A549 (cell line): ENCODE data around the gene MMP15. TPM values are rescaled to one million over a fixed set of nuclear protein-coding genes. Genes with fewer than 3 reads are reported as not detected.
"Not testable (repeated sequence)": the region's sequence is repeated elsewhere in the genome, so short reads cannot be mapped to it uniquely, and the experiment has no call there.

Source experiments
- ATAC-seq, 2 experiments: fragments of 200-7000 bp in 1 of 2; fragments of >200 bp in 1 of 2; cut with Nextera tagmentation in 1 of 2; cut with Tn5 transposase in 1 of 2; 3 replicates each; pipeline versions ENCODE4 v1.8.0 to v1.9.1; 2018 to 2020; ENCODE audit warnings: mild to moderate bottlenecking in 1 of 2, moderate library complexity in 1 of 2
- CTCF ChIA-PET: fragments of 300-600 bp; sonication (Branson Sonifier 250); formaldehyde crosslinking; extraction: SDS; loops from one replicate; lab custom pipeline; 2021; ENCODE audit warnings: antibody characterized with exemption, inconsistent platforms; lab: Yijun Ruan, JAX
- POLR2A ChIA-PET: fragments of 350-600 bp; formaldehyde crosslinking; extraction: SDS; loops from one replicate; lab custom pipeline; 2021; ENCODE audit warnings: antibody characterized with exemption, inconsistent platforms; lab: Yijun Ruan, JAX
- DNase-seq, 2 experiments: peaks; one replicate each; pipeline versions ENCODE4 v3.0.0 to v3.0.0-alpha.2; 2011 to 2016; ENCODE audit warnings: low read depth in 1 of 2, low spot score in 1 of 2
- FAIRE-seq: peaks from 2 replicates; lab custom pipeline; 2011; peaks lifted over from hg19 to GRCh38; lab: Jason Lieb, UNC
- H3K27ac ChIP-seq, 2 experiments: fragments of >200 bp; sonication (Bioruptor Twin); formaldehyde crosslinking; 3 replicates each; pipeline ENCODE4 v1.5.1; 2016 to 2017
- H3K4me1 ChIP-seq: fragments of >200 bp; sonication (Bioruptor Twin); formaldehyde crosslinking; 3 replicates; pipeline ENCODE4 v1.6.1; 2016
- H3K4me2 ChIP-seq: fragments of >200 bp; sonication (Bioruptor Twin); formaldehyde crosslinking; 3 replicates; pipeline ENCODE4 v1.6.1; 2016
- H3K4me3 ChIP-seq: fragments of >200 bp; sonication (Bioruptor Twin); formaldehyde crosslinking; 3 replicates; pipeline ENCODE4 v1.5.1; 2016
- H3K9me3 ChIP-seq: fragments of >200 bp; sonication (Bioruptor Twin); formaldehyde crosslinking; 3 replicates; pipeline ENCODE4 v1.6.1; 2016
- BCL3 ChIP-seq: fragments of >200 bp; sonication (Bioruptor Twin); formaldehyde crosslinking; IDR thresholded peaks from 3 replicates; pipeline ENCODE4 v1.6.1; 2016
- CEBPB ChIP-seq, 2 experiments: fragments of >200 bp in 1 of 2; sonication (Bioruptor Twin) in 1 of 2; formaldehyde crosslinking in 1 of 2; IDR thresholded peaks; 2 replicates each; pipeline ENCODE4 v1.6.1; 2012 to 2016
- CTCF ChIP-seq: fragments of >200 bp; sonication (Bioruptor Twin); formaldehyde crosslinking; IDR thresholded peaks from 3 replicates; pipeline ENCODE4 v1.5.1; 2016
- EHMT2 ChIP-seq: fragments of 200-600 bp; sonication (generic); IDR thresholded peaks from 2 replicates; pipeline ENCODE4 v1.6.1; 2016; ENCODE audit warnings: antibody characterized with exemption, low read depth, mild to moderate bottlenecking, moderate library complexity
- ELK1 ChIP-seq: fragments of 150-350 bp; IDR thresholded peaks from 2 replicates; pipeline ENCODE4 v1.6.1; 2014; ENCODE audit warnings: low read depth, mild to moderate bottlenecking, low read length
- FOSL2 ChIP-seq, 2 experiments: fragments of 450-650 bp in 1 of 2; fragments of >200 bp in 1 of 2; sonication (Bioruptor Twin) in 1 of 2; formaldehyde crosslinking; IDR thresholded peaks; 2 replicates each; pipeline versions ENCODE4 v1.5.0 to v1.6.1; 2016 to 2020; ENCODE audit warnings: mild to moderate bottlenecking in 1 of 2, moderate library complexity in 1 of 2
- GATA3 ChIP-seq: IDR thresholded peaks from 2 replicates; pipeline ENCODE4 v1.6.1; 2012; ENCODE audit warnings: borderline replicate concordance
- HMGXB4 ChIP-seq: fragments of 250-450 bp; sonication (Bioruptor Pico); IDR thresholded peaks from 2 replicates; pipeline ENCODE4 v1.5.0; 2021; ENCODE audit warnings: mild to moderate bottlenecking, moderate library complexity, borderline replicate concordance
- JUN ChIP-seq, 2 experiments: fragments of >200 bp; sonication (Bioruptor Twin); formaldehyde crosslinking; IDR thresholded peaks; 2 replicates in 1 of 2; 3 replicates in 1 of 2; pipeline ENCODE4 v1.6.1; 2016 to 2017
- PBX3 ChIP-seq: IDR thresholded peaks from 2 replicates; pipeline ENCODE4 v1.6.1; 2012
- POLR2A ChIP-seq: IDR thresholded peaks from 2 replicates; pipeline ENCODE4 v1.6.1; 2012; ENCODE audit warnings: mild to moderate bottlenecking, low read length
- POLR2AphosphoS2 ChIP-seq: conservative IDR thresholded peaks from 2 replicates; pipeline ENCODE4 v1.6.1; 2012; ENCODE audit warnings: low read length, improper control_type of control experiment, inconsistent platforms
- RAD21 ChIP-seq, 2 experiments: fragments of >200 bp in 1 of 2; sonication (Bioruptor Twin) in 1 of 2; formaldehyde crosslinking in 1 of 2; IDR thresholded peaks in 1 of 2; conservative IDR thresholded peaks in 1 of 2; 2 replicates in 1 of 2; 3 replicates in 1 of 2; pipeline ENCODE4 v1.6.1; 2012 to 2018; ENCODE audit warnings: inconsistent platforms in 1 of 2
- REST ChIP-seq: fragments of 200-600 bp; sonication (generic); IDR thresholded peaks from 2 replicates; pipeline ENCODE4 v1.6.1; 2016; ENCODE audit warnings: antibody characterized with exemption, mild to moderate bottlenecking, moderate library complexity
- TFCP2L1 ChIP-seq: fragments of 250-450 bp; sonication (Bioruptor Pico); IDR thresholded peaks from 2 replicates; pipeline ENCODE4 v1.5.0; 2021; ENCODE audit warnings: mild to moderate bottlenecking
- USF2 ChIP-seq: fragments of 450-650 bp; IDR thresholded peaks from 2 replicates; pipeline ENCODE4 v1.6.1; 2014; ENCODE audit warnings: antibody characterized with exemption
- WGBS: methylation state at CpG from one replicate; pipeline ENCODE4 v1.1.6; 2017; ENCODE audit errors: missing lambda C conversion rate; 5-methylcytosine and 5-hydroxymethylcytosine counted together
- polyA plus RNA-seq, 4 experiments: library from polyadenylated mRNA; depleted of rRNA in 3 of 4; stranded (reverse); fragments of >200 nt; fragmentation: RNase III in 1 of 4; extraction: RNeasy Plus Mini Kit Qiagen cat#74134 plus additional on column Dnase treatment in 1 of 4; gene quantifications; 2 replicates in 3 of 4; 3 replicates in 1 of 4; pipeline ENCODE4 v1.2.3, GENCODE V29; 2011 to 2017

MMP15 gene
- polyA plus RNA-seq, 2 of the 4 experiments (the other 2 are of a cell fraction), result 4.3 to 11.2 TPM

GRCh38 chr16:58004736-58005135, 20.8 kb upstream of the MMP15 start:
- H3K4me3 ChIP-seq; H3K27ac ChIP-seq; FAIRE-seq; ATAC-seq; POLR2A ChIA-PET; DNase-seq; H3K9me3 ChIP-seq; TF ChIP-seq FOSL2 (IDR thresholded peaks at IDR 0.05): not testable (repeated sequence)
- H3K4me2 ChIP-seq, result peak overlapping the region; percentile 51
- CTCF ChIA-PET, result interaction anchor here (0.6 to 2.4 kb wide), 21 partner anchors 9 to 429 kb away, joined by 3 to 12 read pairs (median 4); no protein-coding TSS in a partner anchor
- peaks cover 26% of the 10 kb centered on the region for H3K4me1 ChIP-seq
- WGBS, result 67% methylated on average over 12 of the region's 12 CpGs
- TF ChIP-seq FOSL2 (CRISPR knock-in tag; IDR thresholded peaks at IDR 0.05), result peak; percentile 30; the same call in 1 of the 2 replicates
- 0 out of 5 replicates have a peak, but pooled peaks of 1 of the 2 experiments have one; percentile 14 for TF ChIP-seq JUN (IDR thresholded peaks at IDR 0.05)

- H3K27ac ChIP-seq, result no peak overlapping the region
- no peak for DNase-seq
- ChIA-PET CTCF (interaction anchor here (0.5 to 3.9 kb wide), 6 partner anchors 9 to 361 kb away, joined by 3 to 17 read pairs (median 4); no protein-coding TSS in a partner anchor), POLR2A (no interaction called here)
- peaks cover 20% of the 10 kb centered on the region for H3K4me1 ChIP-seq
- H3K4me2 ChIP-seq, result no peak overlapping the region
- TF ChIP-seq USF2, result no peak
- no peak for TF ChIP-seq JUN (IDR thresholded peaks at IDR 0.05)
- TF ChIP-seq HMGXB4 (CRISPR knock-in tag), result no peak
- no peak for TF ChIP-seq GATA3
- no peak for TF ChIP-seq RAD21 (conservative IDR thresholded peaks at IDR 0.05 in 1 of 2, IDR thresholded peaks at IDR 0.05 in 1 of 2)
- WGBS, result 94% methylated on average over 11 of the region's 11 CpGs
- no peak for ATAC-seq
- H3K9me3 ChIP-seq, result 0 out of 3 replicates have a peak, but pooled peaks cover 3% of the 10 kb centered on the region
- no peak for FAIRE-seq
- no peak overlapping the region for H3K4me3 ChIP-seq
Measured at GRCh38 chr16:58009856-58010416, 15.6 kb upstream of the MMP15 start.

- FAIRE-seq, result no peak
- CTCF ChIA-PET, result interaction anchor here (0.8 to 3.9 kb wide), 10 partner anchors 8 to 434 kb away, joined by 3 to 17 read pairs (median 3); no protein-coding TSS in a partner anchor
- TF ChIP-seq POLR2A (no peak), REST (no peak), CTCF (no peak), CEBPB (IDR thresholded peaks at IDR 0.05) (no peak), ELK1 (no peak), PBX3 (no peak), EHMT2 (no peak), POLR2AphosphoS2 (no peak), TFCP2L1 (CRISPR knock-in tag) (no peak), BCL3 (no peak)
- POLR2A ChIA-PET, result no interaction called here
- H3K9me3 ChIP-seq, result 0 out of 3 replicates have a peak, but pooled peaks cover 3% of the 10 kb centered on the region
- no peak overlapping the region for H3K4me2 ChIP-seq
- ATAC-seq, result no peak
- no peak for DNase-seq
- WGBS, result 77% methylated on average over 3 of the region's 3 CpGs
- H3K4me3 ChIP-seq, result no peak overlapping the region
- no peak overlapping the region; a peak in 1 of 6 replicates for H3K27ac ChIP-seq
- peaks cover 18% of the 10 kb centered on the region for H3K4me1 ChIP-seq
Measured at GRCh38 chr16:58010886-58011285, 14.7 kb upstream of the MMP15 start.
